Measurements from ENCODE around the gene XPR1.

- no peak for TF ChIP-seq CTCF (IDR thresholded peaks at IDR 0.05)
- TF ChIP-seq POLR2A (IDR thresholded peaks at IDR 0.05; ENCODE audit: low read depth): no peak
- no peak for TF ChIP-seq EP300 (IDR thresholded peaks at IDR 0.05)
- no peak for TF ChIP-seq POLR2AphosphoS5 (IDR thresholded peaks at IDR 0.05)
Measured at GRCh38 chr1:180786624-180787023, 154.8 kb downstream of the XPR1 start.

Data from esophagus muscularis mucosa (tissue), 4 donors.